Measurements from ENCODE around the gene COMMD4.
A peak's percentile ranks its signal among the peaks of the same experiment; 100 is the strongest.
"Not testable (repeated sequence)": the region's sequence is repeated elsewhere in the genome, so short reads cannot be mapped to it uniquely, and the experiment has no call there.

Gene COMMD4

GRCh38 chr15:75333654-75334419, 2.0 kb upstream of the COMMD4 start:
- DNase-seq, result not testable (repeated sequence)

GRCh38 chr15:75335313-75335704, 554 bp upstream of the COMMD4 start:
- DNase-seq, result no peak

GRCh38 chr15:75338661-75339240, 2.9 kb downstream of the COMMD4 start:
- DNase-seq, result no peak

- DNase-seq, result no peak
These were observed 3.8 kb downstream of the COMMD4 start for GRCh38 chr15:75339531-75340240.

- no peak for DNase-seq
These were observed 6.4 kb downstream of the COMMD4 start for GRCh38 chr15:75342221-75342620.

- peak; percentile 9 for DNase-seq
These were observed 8.1 kb downstream of the COMMD4 start for GRCh38 chr15:75343953-75344352.

- peak; percentile 9 for DNase-seq
These were observed 10.9 kb downstream of the COMMD4 start, which contains the start of gene NEIL1 for GRCh38 chr15:75346796-75347221. NEIL1 (plus strand) TSS chr15:75347039; CDS start chr15:75348906, 1,867 bp downstream.

- DNase-seq, result peak; percentile 20
These were observed 11.6 kb downstream of the COMMD4 start for GRCh38 chr15:75347222-75348033.

- peak; percentile 13 for DNase-seq
These were observed 12.2 kb downstream of the COMMD4 start for GRCh38 chr15:75348034-75348561.

- DNase-seq, result no peak
These were observed 12.9 kb downstream of the COMMD4 start for GRCh38 chr15:75348562-75349350.

GRCh38 chr15:75349351-75349669, 13.4 kb downstream of the COMMD4 start:
- DNase-seq, result not testable (repeated sequence)

- DNase-seq, result peak; percentile 11
These were observed 14.2 kb downstream of the COMMD4 start for GRCh38 chr15:75349851-75350588.

GRCh38 chr15:75350601-75351361, 14.9 kb downstream of the COMMD4 start:
- DNase-seq, result no peak

- DNase-seq, result no peak
These were observed 16.6 kb downstream of the COMMD4 start for GRCh38 chr15:75352186-75353080.

- DNase-seq, result no peak
These were observed 17.7 kb downstream of the COMMD4 start for GRCh38 chr15:75353604-75354003.

- DNase-seq, result no peak
These were observed 18.6 kb downstream of the COMMD4 start for GRCh38 chr15:75354454-75354853.

GRCh38 chr15:75355369-75355768, 19.5 kb downstream of the COMMD4 start:
- DNase-seq, result no peak

- DNase-seq, result no peak
These were observed 20.1 kb downstream of the COMMD4 start for GRCh38 chr15:75356006-75356405.

GRCh38 chr15:75356517-75356916, 20.7 kb downstream of the COMMD4 start:
- no peak for DNase-seq
